Amniotic stem cell (primary cell): Measurements from ENCODE around the gene IQCM.
"Not testable (repeated sequence)": the region's sequence is repeated elsewhere in the genome, so short reads cannot be mapped to it uniquely, and the experiment has no call there.

Experiments
- DNase-seq: peaks from one replicate; lab custom pipeline; 2025; lab: John Stamatoyannopoulos, UW

The IQCM gene

DNA sequence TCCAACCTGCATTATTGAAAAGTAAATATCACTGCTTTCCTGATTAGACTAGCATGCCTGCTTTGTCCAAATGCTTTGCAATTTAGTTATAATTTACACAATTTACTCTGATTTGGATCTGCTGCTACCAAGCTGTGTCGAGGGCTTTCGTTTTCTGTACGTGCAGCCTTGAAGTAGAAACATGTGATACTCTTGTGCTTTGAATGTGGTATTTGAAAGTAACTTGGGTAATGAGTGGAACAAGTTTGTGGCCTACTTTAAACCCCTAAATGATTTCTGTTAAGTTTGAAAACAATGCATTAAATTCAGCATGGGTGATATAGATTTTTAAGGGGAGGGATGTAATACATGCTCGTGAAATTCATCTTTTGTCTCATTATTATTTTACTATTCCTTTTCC lies 240.7 kb downstream of the IQCM start:
- DNase-seq = no peak

GRCh38 chr4:149572716-149573115 lies 242.9 kb downstream of the IQCM start:
- DNase-seq = no peak

- no peak for DNase-seq
Observed at GRCh38 chr4:149555799-149556198, 259.8 kb downstream of the IQCM start.

DNA sequence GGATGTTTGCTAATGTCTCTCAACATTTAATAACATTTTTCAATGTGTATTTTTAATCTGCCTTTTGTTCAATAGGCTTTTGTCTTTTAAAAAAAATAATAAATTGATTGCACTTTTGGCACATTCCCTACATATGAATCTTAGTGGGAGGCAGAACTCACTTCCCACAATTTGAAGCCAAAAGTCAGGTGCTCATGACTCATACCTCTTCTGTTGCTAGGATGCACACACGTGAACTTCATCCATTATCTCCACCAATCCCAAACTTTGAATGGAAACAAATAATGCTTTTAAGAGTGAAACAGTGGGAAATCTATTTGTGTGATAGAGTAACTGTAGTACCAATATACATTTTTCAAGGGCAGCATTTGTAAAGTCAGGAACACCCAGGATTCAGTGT lies 260.5 kb downstream of the IQCM start:
- no peak for DNase-seq

- no peak for DNase-seq
Observed at GRCh38 chr4:149553959-149554520, 261.6 kb downstream of the IQCM start.

DNA sequence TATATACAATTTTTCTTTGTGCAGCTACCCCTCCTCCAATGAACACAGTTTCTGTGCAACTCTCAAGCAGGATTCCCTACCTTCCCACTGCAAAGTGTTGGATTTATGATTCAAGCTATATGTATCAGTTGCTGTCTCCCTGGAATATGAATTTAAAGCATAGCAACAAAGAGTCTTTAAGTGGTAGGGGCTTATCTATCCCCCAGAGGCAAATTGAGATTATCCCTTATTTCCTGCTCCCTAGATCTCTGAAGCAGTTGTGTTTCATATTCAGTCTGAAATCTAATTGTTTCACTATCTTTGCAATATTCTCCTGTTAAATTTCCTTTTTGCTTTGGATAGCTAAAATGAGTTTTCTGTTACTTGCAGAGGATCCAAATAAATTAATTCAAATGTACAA lies 263.0 kb downstream of the IQCM start:
- DNase-seq = no peak

- no peak for DNase-seq
Observed at GRCh38 chr4:149549911-149550310, 265.7 kb downstream of the IQCM start.

GRCh38 chr4:149534779-149535178 lies 280.9 kb downstream of the IQCM start:
- no peak for DNase-seq

DNA sequence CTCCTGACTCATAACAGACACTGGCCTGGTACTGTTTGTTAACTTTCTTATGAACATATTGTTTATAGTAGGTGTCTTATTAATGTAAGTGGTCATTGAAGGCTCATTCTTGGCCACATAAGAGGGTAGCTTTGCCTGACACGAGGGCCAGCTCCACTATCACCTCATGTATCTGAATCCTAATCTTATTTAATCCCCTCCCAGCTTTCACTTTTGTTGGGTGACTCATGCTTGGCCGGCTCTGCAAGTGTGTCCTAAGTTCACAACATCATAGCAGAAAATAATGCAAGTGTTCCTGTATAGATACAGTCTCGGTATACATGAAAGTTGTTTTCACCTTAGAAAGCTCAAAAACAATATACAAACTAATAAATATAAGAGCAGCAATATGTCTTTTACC lies 283.8 kb downstream of the IQCM start:
- DNase-seq = peak; percentile 12

DNA sequence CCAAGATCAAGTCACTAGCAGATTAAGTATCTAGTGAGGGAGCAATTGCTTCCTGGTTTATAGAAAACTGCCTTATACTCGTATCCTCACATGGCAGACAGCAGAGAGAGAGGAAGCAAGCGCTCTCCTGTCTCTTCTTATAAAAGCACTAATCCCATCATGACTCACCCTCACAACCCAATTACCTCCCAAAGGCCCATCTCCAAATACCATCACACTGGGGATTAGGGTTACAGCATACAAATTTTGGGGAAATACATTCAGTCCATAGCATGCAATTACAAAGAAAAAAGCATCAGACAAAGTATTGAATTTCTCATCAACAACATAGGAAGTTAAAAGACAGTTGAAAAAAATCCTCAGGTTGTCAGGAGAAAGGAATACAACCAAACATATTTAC lies 292.6 kb downstream of the IQCM start:
- DNase-seq = no peak

- no peak for DNase-seq
Observed at GRCh38 chr4:149521611-149522425, 293.8 kb downstream of the IQCM start.

DNA sequence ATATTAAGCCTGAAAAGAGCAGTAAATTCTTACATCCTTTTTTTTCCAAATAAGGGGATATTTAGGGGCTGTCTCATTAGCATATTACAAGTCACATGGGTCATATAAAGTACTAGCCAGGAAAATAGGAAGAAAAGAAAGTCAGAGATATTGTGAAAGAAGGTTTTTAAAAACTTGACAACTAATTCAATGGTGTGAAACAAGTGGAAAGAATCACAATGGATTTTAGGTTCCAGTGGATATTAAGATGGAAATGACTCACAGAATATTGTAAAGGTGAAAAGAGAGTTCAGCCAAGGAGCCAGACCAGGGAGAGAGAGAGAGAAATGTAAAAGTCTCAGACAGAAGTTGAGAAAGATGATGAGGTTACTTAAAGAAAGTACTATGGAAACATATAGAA lies 297.2 kb downstream of the IQCM start:
- DNase-seq = no peak

GRCh38 chr4:149513081-149513480 lies 302.6 kb downstream of the IQCM start:
- DNase-seq = no peak

DNA sequence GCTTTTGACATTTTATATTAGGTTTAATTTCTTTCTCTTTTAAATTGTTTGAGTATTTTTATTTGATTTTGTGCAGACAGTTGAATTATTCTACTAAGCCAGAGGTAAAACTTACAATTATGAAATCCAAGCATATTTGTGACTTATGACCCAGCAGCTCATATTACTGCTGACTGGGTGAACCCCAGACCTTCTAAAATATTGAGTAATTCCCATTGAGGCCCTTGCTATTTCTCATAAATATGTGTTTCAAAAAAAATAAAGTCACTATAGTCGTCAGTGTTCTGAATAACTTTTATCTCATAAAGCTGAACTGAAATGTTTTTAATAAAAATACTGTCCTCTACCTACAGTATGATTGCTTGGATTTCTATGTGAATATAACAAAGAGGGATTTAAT lies 303.1 kb downstream of the IQCM start:
- DNase-seq = no peak

DNA sequence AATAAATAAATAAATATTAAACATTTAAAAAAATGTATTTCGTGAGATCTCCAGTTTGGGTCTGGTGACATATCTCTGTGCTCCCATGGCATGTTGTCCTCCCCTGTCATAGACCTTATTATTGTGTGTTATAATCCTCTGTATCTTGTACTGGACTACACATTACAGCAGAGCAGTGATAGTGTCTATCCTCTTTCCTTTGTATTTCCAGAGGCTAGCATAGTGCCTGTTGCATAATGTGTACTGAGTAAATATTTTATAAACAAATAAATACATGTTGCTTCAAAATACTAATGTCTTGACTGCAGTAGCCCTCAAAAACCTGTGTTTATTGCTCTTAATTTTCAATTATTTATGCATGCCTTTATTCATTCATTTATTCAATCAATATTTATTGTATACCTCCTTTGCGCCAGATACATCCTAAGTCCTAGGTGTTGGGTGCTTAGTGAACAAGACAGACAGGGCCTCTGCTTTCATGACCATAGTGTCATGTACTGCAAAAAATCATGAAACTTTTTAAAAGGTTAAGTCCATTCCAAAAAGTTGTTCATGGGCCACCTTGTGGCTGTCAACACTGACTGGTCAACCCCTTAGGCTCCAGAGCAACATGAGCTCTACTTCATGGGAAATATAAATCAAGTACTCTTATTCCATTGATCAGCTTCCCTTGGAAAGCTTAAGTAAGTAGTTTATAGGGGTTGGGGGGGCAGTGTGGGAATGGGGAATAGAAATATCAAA lies 303.9 kb downstream of the IQCM start:
- no peak for DNase-seq

DNA sequence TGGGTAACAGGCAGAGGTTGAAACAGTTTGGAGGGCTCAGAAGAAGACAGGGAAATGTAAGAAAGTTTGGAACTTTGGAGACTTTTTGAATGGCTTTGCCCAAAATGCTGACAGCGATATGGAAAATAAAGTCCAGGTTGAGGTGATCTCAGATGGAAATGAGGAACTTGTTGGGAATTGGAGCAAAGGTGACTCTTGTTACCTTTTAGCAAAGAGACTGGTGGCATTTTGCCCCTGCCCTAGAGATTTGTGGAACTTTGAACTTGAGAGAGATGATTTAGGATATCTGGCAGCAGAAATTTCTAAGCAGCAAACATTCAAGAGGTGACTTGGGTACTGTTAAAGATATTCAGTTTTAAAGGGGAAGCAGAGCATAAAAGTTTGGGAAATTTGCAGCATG lies 308.3 kb downstream of the IQCM start:
- not testable (repeated sequence) for DNase-seq

- no peak for DNase-seq
Observed at GRCh38 chr4:149500806-149501205, 314.8 kb downstream of the IQCM start.

DNA sequence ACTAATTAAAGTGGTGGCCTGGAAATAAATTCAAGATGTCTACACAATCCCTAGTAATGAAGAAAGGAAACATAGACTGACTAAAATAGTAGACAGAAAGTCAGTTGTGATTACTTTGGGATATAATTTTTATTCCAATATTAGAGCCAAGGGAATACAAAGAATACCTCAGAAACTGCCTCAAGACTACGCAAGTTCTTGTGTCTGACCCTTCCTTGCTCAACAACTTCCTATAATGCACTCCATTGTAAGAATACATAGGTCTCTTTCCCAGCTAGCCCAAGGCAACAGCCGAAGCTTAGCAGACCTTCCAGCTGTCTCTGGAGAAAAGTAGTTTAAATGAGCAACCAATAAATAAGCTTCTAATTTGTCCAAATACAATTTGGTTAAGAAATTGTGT lies 315.9 kb downstream of the IQCM start:
- DNase-seq = no peak

DNA sequence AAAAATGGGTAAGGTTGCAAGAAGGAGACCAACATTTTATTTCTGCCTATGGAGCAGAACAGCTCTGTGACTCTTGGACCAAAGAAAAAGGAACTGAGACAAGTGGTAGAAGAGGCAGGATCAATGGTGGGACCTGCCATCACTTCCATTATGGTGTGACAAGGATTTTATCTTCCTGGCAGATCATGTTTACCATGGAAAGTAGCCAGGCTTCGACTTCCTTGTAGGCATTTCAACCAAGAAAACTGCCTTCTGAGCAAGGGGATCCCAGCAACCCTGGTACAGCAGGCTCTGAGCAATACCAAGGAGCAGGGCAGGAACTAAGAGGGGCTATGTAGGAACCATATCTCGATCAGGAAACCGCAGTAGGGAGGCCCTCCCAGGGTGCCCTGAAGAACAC lies 317.4 kb downstream of the IQCM start:
- DNase-seq = no peak

GRCh38 chr4:149493492-149493891 lies 322.2 kb downstream of the IQCM start:
- DNase-seq = no peak

DNA sequence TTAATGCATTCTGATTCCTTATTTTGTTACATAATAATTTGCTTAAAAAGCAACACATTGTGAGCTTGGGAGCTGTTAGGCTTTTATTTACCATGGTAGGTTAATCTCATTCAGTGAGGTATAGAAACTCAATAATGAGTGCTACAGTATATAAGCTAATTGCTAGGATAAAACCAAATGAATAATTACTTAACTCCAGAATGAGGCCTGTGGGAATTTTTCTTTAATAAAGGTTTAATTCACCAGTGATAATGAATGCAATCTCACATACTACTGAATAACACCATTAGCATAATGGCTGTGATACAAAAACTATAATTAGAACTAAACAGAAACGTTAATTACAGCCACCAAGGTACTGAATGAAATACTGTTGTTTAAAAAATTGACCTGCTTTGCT lies 326.3 kb downstream of the IQCM start:
- no peak for DNase-seq

GRCh38 chr4:149486861-149487260 lies 328.8 kb downstream of the IQCM start:
- DNase-seq = no peak

- DNase-seq = not testable (repeated sequence)
Observed at GRCh38 chr4:149468669-149469068, 347.0 kb downstream of the IQCM start.
